Neural cell (in vitro differentiated cells): ENCODE measurements around the gene RAB4B.
"Not testable (repeated sequence)": the region's sequence is repeated elsewhere in the genome, so short reads cannot be mapped to it uniquely, and the experiment has no call there.

Experiments used
- EP300 ChIP-seq: fragments of 450-650 bp; conservative IDR thresholded peaks from 2 replicates; pipeline ENCODE4 v1.6.1; 2014; ENCODE audit warnings: antibody characterized with exemption, mild to moderate bottlenecking, moderate library complexity; ENCODE audit not compliant: poor library complexity, severe bottlenecking
- EZH2 ChIP-seq: fragments of 200-600, 300-800 bp; shearing (Covaris generic), sonication (generic); IDR thresholded peaks from 2 replicates; pipeline ENCODE4 v1.6.1; 2014; ENCODE audit warnings: antibody characterized with exemption, low read length, borderline replicate concordance, mild to moderate bottlenecking; ENCODE audit not compliant: insufficient read depth, poor library complexity, severe bottlenecking

DNA sequence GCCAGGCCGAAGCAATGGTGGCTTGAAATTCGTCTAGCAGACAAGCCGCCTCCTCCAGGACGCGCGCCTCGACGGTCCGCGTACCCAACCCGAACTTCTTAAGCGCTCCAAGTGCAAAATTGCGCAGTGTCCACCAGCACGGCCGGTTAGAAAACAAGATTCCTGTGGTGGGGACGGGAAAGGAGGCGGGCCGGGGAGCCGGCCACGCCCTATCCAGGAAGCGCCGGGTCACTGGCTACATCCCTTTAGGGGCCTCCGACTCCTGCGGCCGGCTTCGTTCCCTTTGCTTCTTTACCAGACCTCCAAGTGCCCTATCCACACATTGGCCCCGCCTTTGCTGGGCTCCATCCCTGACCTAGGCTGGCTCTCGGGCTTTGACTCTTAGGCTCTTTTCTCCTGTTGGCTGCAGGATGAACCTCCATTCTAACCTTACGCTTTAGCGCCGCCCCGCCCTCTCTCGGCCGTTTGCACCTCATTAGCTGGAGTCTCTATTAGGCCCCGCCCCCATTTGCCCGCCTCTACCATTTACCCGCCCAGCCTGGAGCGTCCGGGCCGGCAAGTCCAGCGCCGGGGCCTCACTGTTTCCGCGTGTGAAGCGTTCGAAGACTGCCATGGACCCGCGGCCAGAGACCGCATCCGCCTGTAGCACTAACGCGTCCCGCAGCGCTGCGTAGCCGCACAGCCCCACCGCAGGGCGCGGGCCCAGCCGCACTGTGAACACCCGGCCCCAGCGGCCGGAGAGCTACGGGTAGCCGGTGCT, 32.8 kb downstream of the RAB4B start:
- not testable (repeated sequence) for TF ChIP-seq EP300, EZH2
